Measurements from ENCODE around the gene LBH.

DNA sequence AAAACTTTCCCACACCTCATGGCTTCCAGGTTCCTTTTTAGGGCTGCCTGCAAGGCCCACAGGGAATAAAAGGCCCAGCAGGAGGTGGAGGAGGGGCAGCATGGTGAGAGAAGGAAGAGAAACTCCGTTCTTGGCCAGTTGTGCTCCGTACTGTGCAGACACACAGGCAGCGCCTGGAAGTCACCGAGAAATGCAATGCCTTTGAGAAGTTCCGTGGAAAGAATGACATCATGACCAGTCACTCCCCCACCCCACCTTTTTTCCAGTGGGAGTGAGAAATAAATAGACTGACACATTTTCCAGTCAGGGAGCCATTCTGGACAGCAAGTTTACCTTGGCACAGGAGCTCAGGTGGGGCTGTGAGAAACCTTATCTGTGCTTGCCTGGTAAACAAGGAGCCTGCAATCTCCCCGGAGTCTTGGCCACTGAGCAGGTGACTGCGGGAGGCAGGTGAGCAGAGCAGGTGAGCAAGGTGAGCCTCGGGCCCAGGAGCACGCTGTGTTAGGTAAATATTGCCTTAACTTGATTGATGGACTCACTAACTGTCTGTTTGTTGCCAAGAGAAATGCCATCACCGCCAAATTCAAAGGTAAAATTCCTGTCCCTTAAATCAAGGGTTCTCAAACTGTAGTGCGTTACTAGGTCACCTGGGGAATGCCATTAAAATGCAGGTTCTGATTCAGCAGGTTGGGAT is 13.5 kb upstream of the LBH start:
- TF ChIP-seq, protein P1, sequence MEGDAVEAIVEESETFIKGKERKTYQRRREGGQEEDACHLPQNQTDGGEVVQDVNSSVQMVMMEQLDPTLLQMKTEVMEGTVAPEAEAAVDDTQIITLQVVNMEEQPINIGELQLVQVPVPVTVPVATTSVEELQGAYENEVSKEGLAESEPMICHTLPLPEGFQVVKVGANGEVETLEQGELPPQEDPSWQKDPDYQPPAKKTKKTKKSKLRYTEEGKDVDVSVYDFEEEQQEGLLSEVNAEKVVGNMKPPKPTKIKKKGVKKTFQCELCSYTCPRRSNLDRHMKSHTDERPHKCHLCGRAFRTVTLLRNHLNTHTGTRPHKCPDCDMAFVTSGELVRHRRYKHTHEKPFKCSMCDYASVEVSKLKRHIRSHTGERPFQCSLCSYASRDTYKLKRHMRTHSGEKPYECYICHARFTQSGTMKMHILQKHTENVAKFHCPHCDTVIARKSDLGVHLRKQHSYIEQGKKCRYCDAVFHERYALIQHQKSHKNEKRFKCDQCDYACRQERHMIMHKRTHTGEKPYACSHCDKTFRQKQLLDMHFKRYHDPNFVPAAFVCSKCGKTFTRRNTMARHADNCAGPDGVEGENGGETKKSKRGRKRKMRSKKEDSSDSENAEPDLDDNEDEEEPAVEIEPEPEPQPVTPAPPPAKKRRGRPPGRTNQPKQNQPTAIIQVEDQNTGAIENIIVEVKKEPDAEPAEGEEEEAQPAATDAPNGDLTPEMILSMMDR (IDR thresholded peaks at IDR 0.05): no peak
- TF ChIP-seq POLR2A (IDR thresholded peaks at IDR 0.05): no peak
